ENCODE data around the gene PPP2R1B. TPM values are rescaled to one million over a fixed set of nuclear protein-coding genes. Genes with fewer than 3 reads are reported as not detected.

Gene PPP2R1B
- total RNA-seq, 4 donors from 2014 or later = 11.1 to 21.9 (median 20.5) TPM

- no peak for ATAC-seq
- Histone ChIP-seq H3K27ac (no peak overlapping the region), H3K4me3 (no peak overlapping the region), H3K9me3 (no peaks in the 10 kb centered on the region), H3K4me1 (peaks cover 0 to 21% (median 6%) of the 10 kb centered on the region in 3 donors), H3K27me3 (no peaks in the 10 kb centered on the region), H3K36me3 (peaks cover 0 to 52% of the 10 kb centered on the region in 2 donors)
- TF ChIP-seq EP300 (IDR thresholded peaks at IDR 0.05) = no peak
- no peak for TF ChIP-seq POLR2AphosphoS5 (IDR thresholded peaks at IDR 0.05)
- 80 to 88% methylated on average over 1 of the region's 1 CpG for WGBS, 2 donors (ENCODE audit: low coverage in 1 of 2)
Measured at GRCh38 chr11:111703576-111703975, 62.6 kb downstream of the PPP2R1B start.

- peaks cover 0 to 46% of the 10 kb centered on the region in 2 donors for H3K36me3 ChIP-seq
- no peak overlapping the region for H3K4me3 ChIP-seq
- H3K27me3 ChIP-seq = no peaks in the 10 kb centered on the region
- ATAC-seq = no peak
- H3K4me1 ChIP-seq = peaks cover 0 to 16% (median 6%) of the 10 kb centered on the region in 3 donors
- H3K27ac ChIP-seq = no peak overlapping the region
- TF ChIP-seq CTCF (IDR thresholded peaks at IDR 0.05) (no peak), EP300 (IDR thresholded peaks at IDR 0.05) (no peak), POLR2AphosphoS5 (IDR thresholded peaks at IDR 0.05) (no peak), POLR2A (IDR thresholded peaks at IDR 0.05) (no peak)
- WGBS, 2 donors (ENCODE audit: low coverage in 1 of 2) = 88 to 100% methylated on average over 4 to 5 of the region's 5 CpGs
- no peaks in the 10 kb centered on the region for H3K9me3 ChIP-seq
Measured at GRCh38 chr11:111702623-111703022, 63.6 kb downstream of the PPP2R1B start.

- Histone ChIP-seq H3K4me1 (peaks cover 0 to 16% (median 0%) of the 10 kb centered on the region in 3 donors), H3K36me3 (peaks cover 0 to 39% of the 10 kb centered on the region in 2 donors), H3K9me3 (no peaks in the 10 kb centered on the region), H3K27ac (no peak overlapping the region), H3K4me3 (no peak overlapping the region), H3K27me3 (no peaks in the 10 kb centered on the region)
- TF ChIP-seq EP300 (IDR thresholded peaks at IDR 0.05) (no peak), POLR2AphosphoS5 (IDR thresholded peaks at IDR 0.05) (no peak), POLR2A (IDR thresholded peaks at IDR 0.05) (no peak), CTCF (IDR thresholded peaks at IDR 0.05) (no peak)
- 100% methylated on average over 1 of the region's 1 CpG; no CpG with 5 or more reads in 1 of the 2 donors for WGBS, 2 donors (ENCODE audit: low coverage in 1 of 2)
- no peak for ATAC-seq
Measured at GRCh38 chr11:111700162-111700561, 66.0 kb downstream of the PPP2R1B start.

- WGBS, 2 donors (ENCODE audit: low coverage in 1 of 2) = 86 to 91% methylated on average over 1 of the region's 1 CpG
- TF ChIP-seq POLR2A (IDR thresholded peaks at IDR 0.05) = no peak
- TF ChIP-seq POLR2AphosphoS5 (IDR thresholded peaks at IDR 0.05) = no peak
- no peak for TF ChIP-seq EP300 (IDR thresholded peaks at IDR 0.05)
Measured at GRCh38 chr11:111699579-111700156, 66.5 kb downstream of the PPP2R1B start.

GRCh38 chr11:111698852-111699559 lies 67.2 kb downstream of the PPP2R1B start:
- Histone ChIP-seq H3K4me3 (no peak overlapping the region), H3K4me1 (peaks cover 0 to 27% (median 0%) of the 10 kb centered on the region in 3 donors), H3K27ac (no peak overlapping the region), H3K27me3 (no peaks in the 10 kb centered on the region), H3K36me3 (peaks cover 0 to 27% of the 10 kb centered on the region in 2 donors), H3K9me3 (no peaks in the 10 kb centered on the region)
- WGBS, 2 donors (ENCODE audit: low coverage in 1 of 2) = 92 to 100% methylated on average over 3 of the region's 3 CpGs
- ATAC-seq = no peak
- TF ChIP-seq POLR2AphosphoS5 (IDR thresholded peaks at IDR 0.05) = no peak

More at GRCh38 chr11:111699579-111700156, 66.5 kb downstream of the PPP2R1B start:
- no peak overlapping the region for H3K27ac ChIP-seq
- no peaks in the 10 kb centered on the region for H3K27me3 ChIP-seq
- H3K36me3 ChIP-seq = peaks cover 0 to 34% of the 10 kb centered on the region in 2 donors
- peak; percentile 42 for ATAC-seq
- peaks cover 0 to 21% (median 0%) of the 10 kb centered on the region in 3 donors for H3K4me1 ChIP-seq
- no peak overlapping the region for H3K4me3 ChIP-seq
- H3K9me3 ChIP-seq = no peaks in the 10 kb centered on the region

- WGBS, 2 donors (ENCODE audit: low coverage in 1 of 2) = 75 to 100% methylated on average over 1 of the region's 1 CpG
- ATAC-seq = no peak
- Histone ChIP-seq H3K36me3 (peaks cover 0 to 17% of the 10 kb centered on the region in 2 donors), H3K27ac (no peak overlapping the region), H3K4me1 (peaks cover 0 to 33% (median 0%) of the 10 kb centered on the region in 3 donors), H3K27me3 (no peaks in the 10 kb centered on the region), H3K4me3 (no peak overlapping the region), H3K9me3 (no peaks in the 10 kb centered on the region)
- no peak for TF ChIP-seq POLR2AphosphoS5 (IDR thresholded peaks at IDR 0.05)
Measured at GRCh38 chr11:111697933-111698371, 68.2 kb downstream of the PPP2R1B start.
